H1 (cell line): ENCODE data around the gene HPS5. TPM values are rescaled to one million over a fixed set of nuclear protein-coding genes. Genes with fewer than 3 reads are reported as not detected.

Experiments used
- CTCF ChIA-PET: fragments of 300-600 bp; sonication (Branson Sonifier 250); formaldehyde crosslinking; loops from one replicate; lab custom pipeline; 2021; ENCODE audit not compliant: partially characterized antibody; lab: Charles Lee
- POLR2A ChIA-PET: fragments of 300-600 bp; sonication (Branson Sonifier 250); formaldehyde crosslinking; loops from one replicate; lab custom pipeline; 2021; ENCODE audit warnings: inconsistent platforms; ENCODE audit not compliant: partially characterized antibody; lab: Charles Lee
- DNase-seq, 2 experiments: peaks; one replicate each; pipeline versions ENCODE4 v3.0.0 to v3.0.0-alpha.2; 2010 to 2022; ENCODE audit warnings: low spot score in 2 of 2, low read depth in 1 of 2, mixed read lengths in 1 of 2
- FAIRE-seq: peaks from 2 replicates; lab custom pipeline; 2011; peaks lifted over from hg19 to GRCh38; lab: Jason Lieb, UNC
- H2AFZ ChIP-seq: 2 replicates; pipeline ENCODE4 v1.8.1; 2012; ENCODE audit warnings: low read length, inconsistent platforms
- H2AK5ac ChIP-seq: 2 replicates; pipeline ENCODE4 v1.6.1; 2013; ENCODE audit warnings: low read depth, low read length
- H2BK120ac ChIP-seq: replicated peaks from 2 replicates; pipeline ENCODE3; 2013; ENCODE audit warnings: low read depth, low read length, inconsistent platforms
- H2BK12ac ChIP-seq: 2 replicates; pipeline ENCODE4 v1.6.1; 2013; ENCODE audit warnings: low read depth, low read length
- H2BK15ac ChIP-seq: 2 replicates; pipeline ENCODE4 v1.6.1; 2013; ENCODE audit warnings: low read length
- H2BK20ac ChIP-seq: 2 replicates; pipeline ENCODE4 v1.6.1; 2013; ENCODE audit warnings: low read length
- H2BK5ac ChIP-seq: 2 replicates; pipeline ENCODE4 v1.6.1; 2013; ENCODE audit warnings: low read depth, low read length
- H3K14ac ChIP-seq: 2 replicates; pipeline ENCODE4 v1.6.1; 2013; ENCODE audit warnings: inconsistent platforms; ENCODE audit not compliant: insufficient read length
- H3K18ac ChIP-seq: 2 replicates; pipeline ENCODE4 v1.6.1; 2013; ENCODE audit warnings: low read length; ENCODE audit errors: extremely low read depth
- H3K23ac ChIP-seq: 2 replicates; pipeline ENCODE4 v1.6.1; 2013; ENCODE audit warnings: inconsistent platforms; ENCODE audit not compliant: insufficient read length
- H3K23me2 ChIP-seq: 2 replicates; pipeline ENCODE4 v1.6.1; 2013; ENCODE audit warnings: low read depth, low read length
- H3K27ac ChIP-seq: 2 replicates; pipeline ENCODE4 v1.6.1; 2011; ENCODE audit warnings: low read depth, low read length, inconsistent platforms
- H3K27me3 ChIP-seq, 4 experiments: replicated peaks in 1 of 4; 1 replicate in 1 of 4; 2 replicates in 3 of 4; pipeline versions ENCODE4 v1.6.1 to v1.8.1; 2011 to 2013; ENCODE audit warnings: low read length in 3 of 4, mild to moderate bottlenecking in 3 of 4, inconsistent platforms in 2 of 4, mixed read lengths in 2 of 4, moderate library complexity in 1 of 4; ENCODE audit not compliant: control insufficient read depth in 3 of 4, insufficient read depth in 3 of 4; ENCODE audit errors: extremely low read depth in 1 of 4
- H3K36me3 ChIP-seq, 4 experiments: 2 replicates each; pipeline versions ENCODE4 v1.6.1 to v1.8.1; 2011 to 2013; ENCODE audit warnings: mild to moderate bottlenecking in 4 of 4, low read length in 3 of 4, moderate library complexity in 2 of 4, control low read depth in 1 of 4, inconsistent platforms in 1 of 4; ENCODE audit not compliant: insufficient read depth in 4 of 4, control insufficient read depth in 2 of 4
- H3K4ac ChIP-seq: replicated peaks from 2 replicates; pipeline ENCODE3; 2013; ENCODE audit warnings: low read length, low read depth, mixed read lengths, inconsistent platforms; ENCODE audit not compliant: insufficient read length
- H3K4me1 ChIP-seq, 4 experiments: replicated peaks in 1 of 4; 1 replicate in 1 of 4; 2 replicates in 3 of 4; pipeline versions ENCODE4 v1.6.1 to v1.8.1; 2011 to 2013; ENCODE audit warnings: low read length in 3 of 4, inconsistent platforms in 2 of 4, mixed read lengths in 1 of 4; ENCODE audit not compliant: insufficient read depth in 4 of 4, control insufficient read depth in 3 of 4
- H3K4me2 ChIP-seq, 2 experiments: 2 replicates each; pipeline versions ENCODE4 v1.6.1 to v1.8.1; 2011 to 2013; ENCODE audit warnings: low read depth in 2 of 2, low read length in 2 of 2, control low read depth in 1 of 2, inconsistent platforms in 1 of 2, mild to moderate bottlenecking in 1 of 2; ENCODE audit not compliant: insufficient read depth in 1 of 2
- H3K4me3 ChIP-seq, 4 experiments: fragments of 200-600, 300-600 bp in 1 of 4; sonication (generic), shearing (Covaris generic), sonication (Bioruptor Twin) in 1 of 4; 2 replicates each; pipeline versions ENCODE4 v1.5.1 to v1.8.1; 2011 to 2016; ENCODE audit warnings: low read length in 4 of 4, low read depth in 3 of 4, control low read depth in 2 of 4, inconsistent platforms in 2 of 4, mild to moderate bottlenecking in 2 of 4, mixed read lengths in 1 of 4, moderate library complexity in 1 of 4; ENCODE audit not compliant: insufficient read depth in 2 of 4; ENCODE audit errors: extremely low read depth in 1 of 4
- H3K56ac ChIP-seq: replicated peaks from 2 replicates; pipeline ENCODE3; 2013; ENCODE audit warnings: low read depth, mild to moderate bottlenecking, mixed read lengths, low read length, inconsistent platforms; ENCODE audit not compliant: insufficient read length
- H3K79me1 ChIP-seq: 2 replicates; pipeline ENCODE4 v1.6.1; 2013; ENCODE audit warnings: low read depth, low read length, control low read depth
- H3K79me2 ChIP-seq, 2 experiments: 2 replicates each; pipeline versions ENCODE4 v1.6.1 to v1.8.1; 2012 to 2013; ENCODE audit warnings: low read length in 2 of 2, mild to moderate bottlenecking in 2 of 2, inconsistent platforms in 1 of 2; ENCODE audit not compliant: insufficient read depth in 2 of 2, control insufficient read depth in 1 of 2
- H3K9ac ChIP-seq, 4 experiments: replicated peaks in 1 of 4; 1 replicate in 1 of 4; 2 replicates in 3 of 4; pipeline versions ENCODE4 v1.6.1 to v1.8.1; 2011 to 2013; ENCODE audit warnings: low read depth in 3 of 4, low read length in 3 of 4, control low read depth in 2 of 4, mild to moderate bottlenecking in 2 of 4, moderate library complexity in 2 of 4, inconsistent platforms in 1 of 4; ENCODE audit errors: extremely low read depth in 1 of 4
- H3K9me3 ChIP-seq, 2 experiments: 2 replicates each; pipeline versions ENCODE4 v1.6.1 to v1.8.1; 2012 to 2013; ENCODE audit warnings: mild to moderate bottlenecking in 2 of 2, moderate library complexity in 2 of 2, control low read depth in 1 of 2, inconsistent platforms in 1 of 2, low read depth in 1 of 2, low read length in 1 of 2, mixed read lengths in 1 of 2; ENCODE audit not compliant: insufficient read depth in 2 of 2
- H4K20me1 ChIP-seq, 2 experiments: replicated peaks in 1 of 2; 2 replicates each; pipeline versions ENCODE3 to v1.8.1; 2011 to 2013; ENCODE audit warnings: inconsistent platforms in 2 of 2, low read length in 2 of 2, mild to moderate bottlenecking in 1 of 2; ENCODE audit not compliant: insufficient read depth in 2 of 2, control insufficient read depth in 1 of 2
- H4K5ac ChIP-seq: 2 replicates; pipeline ENCODE4 v1.6.1; 2013; ENCODE audit warnings: low read length, low read depth, mixed read lengths, inconsistent platforms; ENCODE audit not compliant: insufficient read length
- H4K8ac ChIP-seq: 2 replicates; pipeline ENCODE4 v1.8.0; 2013; ENCODE audit warnings: mild to moderate bottlenecking, moderate library complexity, low read length, inconsistent platforms; ENCODE audit not compliant: insufficient read depth; ENCODE audit errors: extremely low read depth
- H4K91ac ChIP-seq: replicated peaks from 2 replicates; pipeline ENCODE3; 2013; ENCODE audit warnings: low read length, mixed read lengths, inconsistent platforms; ENCODE audit not compliant: insufficient read length
- ATF3 ChIP-seq: IDR thresholded peaks from 2 replicates; pipeline ENCODE4 v1.6.1; 2011; ENCODE audit warnings: low read depth, mild to moderate bottlenecking, low read length; ENCODE audit not compliant: insufficient read depth
- BACH1 ChIP-seq: IDR thresholded peaks from 2 replicates; pipeline ENCODE4 v1.6.1; 2012; ENCODE audit warnings: low read length, improper control_type of control experiment
- CBX8 ChIP-seq: fragments of 300-800, 300-1000 bp; sonication (generic); IDR thresholded peaks from 2 replicates; pipeline ENCODE4 v1.7.1; 2016; ENCODE audit warnings: low read depth, low read length, borderline replicate concordance
- CEBPB ChIP-seq: IDR thresholded peaks from 2 replicates; pipeline ENCODE4 v1.6.1; 2012; ENCODE audit warnings: low read depth, low read length
- GABPA ChIP-seq: IDR thresholded peaks from 2 replicates; pipeline ENCODE4 v1.6.1; 2011; ENCODE audit warnings: mild to moderate bottlenecking, low read length, moderate library complexity, borderline replicate concordance; ENCODE audit not compliant: insufficient read depth
- POU5F1 ChIP-seq: IDR thresholded peaks from 2 replicates; pipeline ENCODE4 v1.6.1; 2011; ENCODE audit warnings: low read depth, mild to moderate bottlenecking, low read length, moderate library complexity
- RBBP5 ChIP-seq: IDR thresholded peaks from 2 replicates; pipeline ENCODE4 v1.7.1; 2012; ENCODE audit warnings: low read depth, mild to moderate bottlenecking, inconsistent platforms, low read length, moderate library complexity, borderline replicate concordance
- RNF2 ChIP-seq: fragments of 200-900, 300-1000 bp; sonication (generic); IDR thresholded peaks from 2 replicates; pipeline ENCODE4 v1.7.1; 2016; ENCODE audit warnings: borderline replicate concordance, low read depth, mild to moderate bottlenecking, antibody characterized with exemption, low read length; ENCODE audit not compliant: poor library complexity, severe bottlenecking; ENCODE audit errors: missing control alignments
- WGBS, 2 experiments: shearing (Covaris generic) in 1 of 2; methylation state at CpG; one replicate each; pipeline versions ENCODE4 v1.1.6 to v1.1.7; 2013 to 2015; ENCODE audit warnings: low lambda C conversion rate in 2 of 2, mixed read lengths in 2 of 2, inconsistent platforms in 1 of 2, low coverage in 1 of 2, missing lambda C conversion rate in 1 of 2; ENCODE audit not compliant: insufficient replicate concordance in 2 of 2, insufficient coverage in 1 of 2, insufficient read length in 1 of 2; ENCODE audit errors: extremely low coverage in 1 of 2, missing lambda C conversion rate in 1 of 2; 5-methylcytosine and 5-hydroxymethylcytosine counted together
- polyA plus RNA-seq, 7 experiments: library from polyadenylated mRNA; depleted of rRNA in 3 of 7; stranded (reverse) in 5 of 7; unstranded in 2 of 7; fragments of >200 nt in 5 of 7; fragments of 200-250 nt in 2 of 7; gene quantifications; 1 replicate in 5 of 7; 2 replicates in 1 of 7; 4 replicates in 1 of 7; pipeline versions ENCODE4 v1.2.1 to v1.2.3, GENCODE V29; 2011 to 2013; ENCODE audit warnings: missing spikeins in 2 of 7, mixed read lengths in 2 of 7
- total RNA-seq: library from RNA; stranded (reverse); fragmentation: NEBNext Ultra II Directional; extraction: Animal tissue kit (Norgen Biotek cat#: 25700); gene quantifications from 2 replicates; pipeline ENCODE4 v1.2.1, GENCODE V29; 2021

HPS5 gene
- total and polyA plus RNA-seq, 2 of the 8 experiments (the other 6 are each of a cell fraction or from before 2014, with no cell fraction given): 5.0 to 18.5 TPM

- Histone ChIP-seq H4K8ac (no peak overlapping the region), H4K5ac (no peak overlapping the region), H3K23ac (no peak overlapping the region), H4K20me1 (no peaks in the 10 kb centered on the region), H4K91ac (no peak overlapping the region), H3K9ac (no peak overlapping the region), H3K9me3 (no peaks in the 10 kb centered on the region), H3K79me2 (no peaks in the 10 kb centered on the region), H3K4me2 (no peak overlapping the region), H2BK20ac (no peak overlapping the region), H3K56ac (no peak overlapping the region), H2AFZ (no peak overlapping the region), H3K4me1 (no peaks in the 10 kb centered on the region), H2AK5ac (no peak overlapping the region), H3K4me3 (no peak overlapping the region), H3K23me2 (no peaks in the 10 kb centered on the region), H3K18ac (no peak overlapping the region), H3K79me1 (no peaks in the 10 kb centered on the region), H3K27me3 (no peaks in the 10 kb centered on the region), H2BK15ac (no peak overlapping the region), H3K4ac (no peak overlapping the region), H2BK5ac (no peak overlapping the region), H2BK12ac (no peak overlapping the region), H2BK120ac (no peak overlapping the region), H3K14ac (no peak overlapping the region), H3K27ac (no peak overlapping the region), H3K36me3 (no peaks in the 10 kb centered on the region)
- FAIRE-seq (no peak), DNase-seq (peak in 1 of 2 experiments; percentile 11)
- TF ChIP-seq RBBP5: no peak
- no peak for TF ChIP-seq POU5F1
- no peak for TF ChIP-seq RNF2
- TF ChIP-seq ATF3: no peak
- TF ChIP-seq CBX8: no peak
- TF ChIP-seq BACH1: no peak
- TF ChIP-seq GABPA: no peak
- no peak for TF ChIP-seq CEBPB
- CTCF ChIA-PET: interaction anchor here (1.3 to 2.0 kb wide), 2 partner anchors 9 to 82 kb away, joined by 4 to 8 read pairs; no protein-coding TSS in a partner anchor
- POLR2A ChIA-PET: interaction anchor here (0.6 kb wide), 1 partner anchor 10 kb away, joined by 3 read pairs; no protein-coding TSS in a partner anchor
- 84 to 100% methylated on average over 2 to 3 of the region's 3 CpGs for WGBS, 2 experiments
These were observed 68.7 kb downstream of the HPS5 start for GRCh38 chr11:18253233-18253632.
